Psoas muscle (tissue), 8 donors: ENCODE measurements around the gene CXXC4. TPM values are rescaled to one million over a fixed set of nuclear protein-coding genes. Genes with fewer than 3 reads are reported as not detected.

Experiments
- ATAC-seq, 4 donors: fragments of 200-7000 bp; cut with Tn5 transposase; one replicate each; pipeline ENCODE4 v1.9.1; 2020; ENCODE audit warnings: moderate library complexity in 3 of 4, mild to moderate bottlenecking in 2 of 4
- DNase-seq, 2 donors: peaks; one replicate each; pipeline ENCODE4 v3.0.0-alpha.2; 2020
- H3K27ac ChIP-seq: fragments of 200-600 bp; one replicate; pipeline ENCODE4 v1.8.0; 2022
- H3K27me3 ChIP-seq, 3 donors: fragments of 200-600 bp in 1 of 3; one replicate each; pipeline versions ENCODE4 v1.6.1 to v1.8.0; 2013 to 2022; ENCODE audit warnings: low read length in 2 of 3, mild to moderate bottlenecking in 2 of 3, moderate library complexity in 1 of 3; ENCODE audit not compliant: insufficient read depth in 3 of 3
- H3K36me3 ChIP-seq, 2 donors: fragments of 200-600 bp in 1 of 2; one replicate each; pipeline versions ENCODE4 v1.6.1 to v1.8.0; 2013 to 2022; ENCODE audit warnings: low read depth in 1 of 2, mild to moderate bottlenecking in 1 of 2, moderate library complexity in 1 of 2; ENCODE audit not compliant: insufficient read depth in 1 of 2
- H3K4me1 ChIP-seq: fragments of 200-600 bp; one replicate; pipeline ENCODE4 v1.8.0; 2022
- H3K4me3 ChIP-seq: fragments of 200-600 bp; one replicate; pipeline ENCODE4 v1.8.0; 2022; ENCODE audit warnings: mild to moderate bottlenecking
- H3K9me3 ChIP-seq: fragments of 200-600 bp; one replicate; pipeline ENCODE4 v1.8.0; 2022
- CTCF ChIP-seq: fragments of 200-600 bp; IDR thresholded peaks from one replicate; pipeline ENCODE4 v1.8.0; 2022; ENCODE audit warnings: antibody characterized with exemption
- WGBS, 3 donors: extraction: QIAGEN DNeasy Blood & Tissue Kit; methylation state at CpG; one replicate each; pipeline versions ENCODE4 v1.1.6 to v1.1.7; 2013; 5-methylcytosine and 5-hydroxymethylcytosine counted together
- intact Hi-C, 2 donors: fragments of 100-400 bp; cut with DNase I; formaldehyde crosslinking; loops; one replicate each; pipeline versions ENCODE4 v1.11.0 to v1.14.2; 2022
- polyA plus RNA-seq, 3 donors: library from polyadenylated mRNA; stranded (reverse); fragments of 200-250 nt; gene quantifications; one replicate each; pipeline ENCODE4 v1.2.3, GENCODE V29; 2013
- total RNA-seq, 4 donors: library from RNA; stranded (reverse); fragmentation: NEBNext Ultra II Directional in 2 of 4; extraction: Animal tissue kit (Norgen Biotek cat#: 25700) in 2 of 4; gene quantifications; one replicate each; pipeline versions ENCODE4 v1.2.1 to v1.2.4, GENCODE V29; 2021 to 2023
- donor health status: healthy with polysubstance abuse.
- donor health status: DM: no; HTN: no; CAD: no; lungs with moderate emphysema.
- donor health status: Bipolar disorder and iron deficiency.
- donor health status: healthy.
- donor health status: DM: yes; HTN: yes; CAD: no.
- donor health status: DM: no; HTN: no; CAD: no.
- donor health status: DM: no; HTN: no; CAD: no.
- donor health status: DM: yes; HTN: yes; CAD: no.

CXXC4 gene
- total and polyA plus RNA-seq, 7 donors: 0.05 to 0.36 (median 0.10) TPM

GRCh38 chr4:104508224-104508623, 13.5 kb upstream of the CXXC4 start:
- Histone ChIP-seq H3K36me3 (no peaks in the 10 kb centered on the region), H3K4me3 (no peak overlapping the region), H3K27me3 (peaks cover 0 to 7% (median 0%) of the 10 kb centered on the region in 3 donors), H3K4me1 (no peaks in the 10 kb centered on the region), H3K9me3 (no peaks in the 10 kb centered on the region), H3K27ac (no peak overlapping the region)
- DNase-seq: no peak
- intact Hi-C loops: no loop called here
- WGBS, 3 donors: 82 to 89% (median 82%) methylated on average over 1 of the region's 1 CpG
- TF ChIP-seq CTCF: no peak
- no peak for ATAC-seq

- H3K27ac ChIP-seq: no peak overlapping the region
- no peaks in the 10 kb centered on the region for H3K4me1 ChIP-seq
- H3K27me3 ChIP-seq: peaks cover 0 to 7% (median 0%) of the 10 kb centered on the region in 3 donors
- no peaks in the 10 kb centered on the region for H3K36me3 ChIP-seq
- TF ChIP-seq CTCF: no peak
- no peak for ATAC-seq
- intact Hi-C loops: no loop called here
- no peak for DNase-seq
- H3K4me3 ChIP-seq: no peak overlapping the region
- WGBS, 3 donors: 38 to 95% (median 57%) methylated on average over 1 of the region's 1 CpG
- no peaks in the 10 kb centered on the region for H3K9me3 ChIP-seq
These were observed 12.4 kb upstream of the CXXC4 start for GRCh38 chr4:104507112-104507511.

GRCh38 chr4:104504536-104504935, 9.8 kb upstream of the CXXC4 start:
- Histone ChIP-seq H3K4me3 (no peak overlapping the region), H3K9me3 (no peaks in the 10 kb centered on the region), H3K4me1 (no peaks in the 10 kb centered on the region), H3K36me3 (no peaks in the 10 kb centered on the region), H3K27me3 (peaks cover 0 to 7% (median 0%) of the 10 kb centered on the region in 3 donors), H3K27ac (no peak overlapping the region)
- no peak for ATAC-seq
- no peak for TF ChIP-seq CTCF
- no peak for DNase-seq
- 85 to 88% (median 87%) methylated on average over 2 of the region's 2 CpGs for WGBS, 3 donors
- intact Hi-C loops: no loop called here

- WGBS, 3 donors: 40 to 57% (median 50%) methylated on average over 2 of the region's 2 CpGs
These were observed 7.8 kb upstream of the CXXC4 start for GRCh38 chr4:104502471-104502870.

More at GRCh38 chr4:104502471-104502870, 7.8 kb upstream of the CXXC4 start:
- Histone ChIP-seq H3K36me3 (no peaks in the 10 kb centered on the region), H3K27ac (no peak overlapping the region), H3K4me1 (no peaks in the 10 kb centered on the region), H3K9me3 (no peaks in the 10 kb centered on the region), H3K27me3 (peaks cover 0 to 11% (median 0%) of the 10 kb centered on the region in 3 donors), H3K4me3 (no peak overlapping the region)
- no peak for TF ChIP-seq CTCF
- intact Hi-C loops: no loop called here
- ATAC-seq (no peak), DNase-seq (no peak)
